ENCODE results near the gene POU4F1. TPM values are rescaled to one million over a fixed set of nuclear protein-coding genes. Genes with fewer than 3 reads are reported as not detected.

The POU4F1 gene
- total RNA-seq, 1 donor from 2014 or later: 0.04 TPM

DNA sequence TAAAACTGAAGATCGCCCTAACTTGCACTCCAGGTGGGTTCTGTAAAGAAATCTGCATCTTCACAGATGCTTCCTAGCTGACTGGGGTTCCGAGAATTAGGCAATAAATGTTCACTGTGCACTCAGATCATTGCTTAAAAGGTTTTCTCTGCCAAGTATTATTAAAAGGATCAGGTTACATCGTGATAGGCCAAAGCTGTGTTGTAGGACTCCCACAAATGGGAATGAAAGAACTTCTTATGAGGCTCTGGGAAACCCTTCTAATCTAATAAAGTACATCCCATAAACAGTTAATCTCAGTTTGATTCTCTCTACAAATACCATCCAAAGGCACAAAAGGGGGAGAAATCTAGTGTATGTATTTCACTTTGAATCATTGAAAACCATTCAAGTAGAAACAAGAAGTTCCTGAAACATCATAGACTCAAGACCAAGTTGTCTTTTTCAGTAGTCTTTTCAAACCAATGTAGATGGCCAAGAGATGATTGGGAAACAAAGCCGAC is 7.1 kb upstream of the POU4F1 start:
- Mint-ChIP-seq H3K4me1 (peaks cover 46% of the 10 kb centered on the region), H3K36me3 (ENCODE audit: low read depth) (peaks cover 12% of the 10 kb centered on the region), H3K27ac (no peak overlapping the region), H3K27me3 (peaks cover 48% of the 10 kb centered on the region), H3K9me3 (no peaks in the 10 kb centered on the region), H3K4me3 (peak overlapping the region; percentile 84)
- CTCF ChIA-PET: no interaction called here
- DNase-seq (no peak), ATAC-seq (ENCODE audit: low read depth) (no peak)
- intact Hi-C loops (cut with micrococcal nuclease): no loop called here
- TF ChIP-seq CTCF (IDR thresholded peaks at IDR 0.05): no peak
- POLR2A ChIA-PET: no interaction called here

DNA sequence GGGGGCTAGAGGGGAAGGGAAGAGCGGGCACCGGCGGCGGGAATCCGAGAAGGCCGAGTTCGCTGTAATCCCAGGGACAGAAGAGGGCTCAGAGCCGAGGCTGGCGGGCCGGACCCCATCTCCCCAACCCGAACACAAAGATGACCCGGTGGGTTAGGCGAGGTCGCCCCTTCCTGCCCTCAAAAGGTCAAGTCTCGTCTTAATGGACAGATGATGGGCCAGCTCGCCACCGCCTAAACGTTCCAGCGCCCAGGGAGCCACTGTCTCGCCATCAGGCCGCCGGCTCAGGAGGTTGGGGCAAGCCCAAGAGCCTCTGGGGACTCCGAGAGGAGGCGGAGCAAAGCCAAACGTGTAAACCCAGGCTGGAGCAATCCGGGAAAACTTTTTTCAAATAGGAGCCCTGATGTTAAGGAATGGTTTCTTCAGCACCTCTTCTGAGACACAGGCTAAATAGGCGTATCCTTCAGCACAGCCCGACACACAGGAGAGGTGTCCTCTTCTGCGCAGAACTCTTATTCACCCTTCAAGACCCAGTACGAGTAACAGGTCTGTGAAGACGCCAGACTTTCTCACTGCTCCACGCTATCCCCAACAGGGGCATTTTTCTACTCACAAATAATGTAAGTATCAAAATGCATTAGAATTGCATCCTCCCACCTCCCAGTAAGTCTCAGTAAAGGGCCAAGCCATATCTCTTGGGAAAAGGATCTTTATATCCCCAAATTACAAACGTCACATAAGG is 6.3 kb upstream of the POU4F1 start:
- POLR2A ChIA-PET: no interaction called here
- intact Hi-C loops (cut with micrococcal nuclease): loop anchor here (2.0 to 10.0 kb wide), 4 partner anchors 15 to 1725 kb away; partner anchors contain the start of gene KCTD12
- no peaks in the 10 kb centered on the region for H3K9me3 Mint-ChIP-seq

GRCh38 chr13:78608688-78609463 is 5.5 kb upstream of the POU4F1 start:
- Mint-ChIP-seq H3K36me3 (ENCODE audit: low read depth) (no peaks in the 10 kb centered on the region), H3K4me1 (peaks cover 50% of the 10 kb centered on the region), H3K9me3 (no peaks in the 10 kb centered on the region), H3K27me3 (peaks cover 59% of the 10 kb centered on the region), H3K4me3 (peak overlapping the region; percentile 84), H3K27ac (no peak overlapping the region)
- ATAC-seq (ENCODE audit: low read depth): peak; percentile 23
- ChIA-PET CTCF (no interaction called here), POLR2A (no interaction called here)
- DNase-seq: no peak
- intact Hi-C loops (cut with micrococcal nuclease): loop anchor here (2.0 to 10.0 kb wide), 4 partner anchors 14 to 1724 kb away; partner anchors contain the start of gene KCTD12
- TF ChIP-seq CTCF (IDR thresholded peaks at IDR 0.05): no peak

More for the DNA sequence above, 6.3 kb upstream of the POU4F1 start:
- peaks cover 46% of the 10 kb centered on the region for H3K4me1 Mint-ChIP-seq
- H3K27ac Mint-ChIP-seq: no peak overlapping the region
- peak overlapping the region; percentile 84 for H3K4me3 Mint-ChIP-seq
- peaks cover 6% of the 10 kb centered on the region for H3K36me3 Mint-ChIP-seq (ENCODE audit: low read depth)
- DNase-seq: no peak
- CTCF ChIA-PET: no interaction called here
- peaks cover 55% of the 10 kb centered on the region for H3K27me3 Mint-ChIP-seq
- no peak for TF ChIP-seq CTCF (IDR thresholded peaks at IDR 0.05)
- ATAC-seq (ENCODE audit: low read depth): peak; percentile 21

GRCh38 chr13:78608252-78608687 is 4.9 kb upstream of the POU4F1 start:
- intact Hi-C loops (cut with micrococcal nuclease): loop anchor here (2.0 to 10.0 kb wide), 4 partner anchors 13 to 1723 kb away; partner anchors contain the start of gene KCTD12
- no peaks in the 10 kb centered on the region for H3K36me3 Mint-ChIP-seq (ENCODE audit: low read depth)
- peaks cover 55% of the 10 kb centered on the region for H3K4me1 Mint-ChIP-seq
- peak overlapping the region; percentile 84 for H3K4me3 Mint-ChIP-seq
- no peak for TF ChIP-seq CTCF (IDR thresholded peaks at IDR 0.05)
- H3K9me3 Mint-ChIP-seq: no peaks in the 10 kb centered on the region
- peaks cover 63% of the 10 kb centered on the region for H3K27me3 Mint-ChIP-seq
- DNase-seq: no peak
- H3K27ac Mint-ChIP-seq: no peak overlapping the region
- POLR2A ChIA-PET: no interaction called here
- CTCF ChIA-PET: no interaction called here
- ATAC-seq (ENCODE audit: low read depth): no peak
